H1 (cell line): ENCODE measurements around the gene KISS1R. TPM values are rescaled to one million over a fixed set of nuclear protein-coding genes. Genes with fewer than 3 reads are reported as not detected.

Source experiments
- CTCF ChIA-PET: fragments of 300-600 bp; sonication (Branson Sonifier 250); formaldehyde crosslinking; loops from one replicate; lab custom pipeline; 2021; ENCODE audit not compliant: partially characterized antibody; lab: Charles Lee
- POLR2A ChIA-PET: fragments of 300-600 bp; sonication (Branson Sonifier 250); formaldehyde crosslinking; loops from one replicate; lab custom pipeline; 2021; ENCODE audit warnings: inconsistent platforms; ENCODE audit not compliant: partially characterized antibody; lab: Charles Lee
- DNase-seq, 2 experiments: peaks; one replicate each; pipeline versions ENCODE4 v3.0.0 to v3.0.0-alpha.2; 2010 to 2022; ENCODE audit warnings: low spot score in 2 of 2, low read depth in 1 of 2, mixed read lengths in 1 of 2
- FAIRE-seq: peaks from 2 replicates; lab custom pipeline; 2011; peaks lifted over from hg19 to GRCh38; lab: Jason Lieb, UNC
- H2AFZ ChIP-seq: 2 replicates; pipeline ENCODE4 v1.8.1; 2012; ENCODE audit warnings: low read length, inconsistent platforms
- H2AK5ac ChIP-seq: 2 replicates; pipeline ENCODE4 v1.6.1; 2013; ENCODE audit warnings: low read depth, low read length
- H2BK120ac ChIP-seq: replicated peaks from 2 replicates; pipeline ENCODE3; 2013; ENCODE audit warnings: low read depth, low read length, inconsistent platforms
- H2BK12ac ChIP-seq: 2 replicates; pipeline ENCODE4 v1.6.1; 2013; ENCODE audit warnings: low read depth, low read length
- H2BK15ac ChIP-seq: 2 replicates; pipeline ENCODE4 v1.6.1; 2013; ENCODE audit warnings: low read length
- H2BK20ac ChIP-seq: 2 replicates; pipeline ENCODE4 v1.6.1; 2013; ENCODE audit warnings: low read length
- H2BK5ac ChIP-seq: 2 replicates; pipeline ENCODE4 v1.6.1; 2013; ENCODE audit warnings: low read depth, low read length
- H3K14ac ChIP-seq: 2 replicates; pipeline ENCODE4 v1.6.1; 2013; ENCODE audit warnings: inconsistent platforms; ENCODE audit not compliant: insufficient read length
- H3K18ac ChIP-seq: 2 replicates; pipeline ENCODE4 v1.6.1; 2013; ENCODE audit warnings: low read length; ENCODE audit errors: extremely low read depth
- H3K23ac ChIP-seq: 2 replicates; pipeline ENCODE4 v1.6.1; 2013; ENCODE audit warnings: inconsistent platforms; ENCODE audit not compliant: insufficient read length
- H3K23me2 ChIP-seq: 2 replicates; pipeline ENCODE4 v1.6.1; 2013; ENCODE audit warnings: low read depth, low read length
- H3K27ac ChIP-seq: 2 replicates; pipeline ENCODE4 v1.6.1; 2011; ENCODE audit warnings: low read depth, low read length, inconsistent platforms
- H3K27me3 ChIP-seq, 4 experiments: replicated peaks in 1 of 4; 1 replicate in 1 of 4; 2 replicates in 3 of 4; pipeline versions ENCODE4 v1.6.1 to v1.8.1; 2011 to 2013; ENCODE audit warnings: low read length in 3 of 4, mild to moderate bottlenecking in 3 of 4, inconsistent platforms in 2 of 4, mixed read lengths in 2 of 4, moderate library complexity in 1 of 4; ENCODE audit not compliant: control insufficient read depth in 3 of 4, insufficient read depth in 3 of 4; ENCODE audit errors: extremely low read depth in 1 of 4
- H3K36me3 ChIP-seq, 4 experiments: 2 replicates each; pipeline versions ENCODE4 v1.6.1 to v1.8.1; 2011 to 2013; ENCODE audit warnings: mild to moderate bottlenecking in 4 of 4, low read length in 3 of 4, moderate library complexity in 2 of 4, control low read depth in 1 of 4, inconsistent platforms in 1 of 4; ENCODE audit not compliant: insufficient read depth in 4 of 4, control insufficient read depth in 2 of 4
- H3K4ac ChIP-seq: replicated peaks from 2 replicates; pipeline ENCODE3; 2013; ENCODE audit warnings: low read length, low read depth, mixed read lengths, inconsistent platforms; ENCODE audit not compliant: insufficient read length
- H3K4me1 ChIP-seq, 4 experiments: replicated peaks in 1 of 4; 1 replicate in 1 of 4; 2 replicates in 3 of 4; pipeline versions ENCODE4 v1.6.1 to v1.8.1; 2011 to 2013; ENCODE audit warnings: low read length in 3 of 4, inconsistent platforms in 2 of 4, mixed read lengths in 1 of 4; ENCODE audit not compliant: insufficient read depth in 4 of 4, control insufficient read depth in 3 of 4
- H3K4me2 ChIP-seq, 2 experiments: 2 replicates each; pipeline versions ENCODE4 v1.6.1 to v1.8.1; 2011 to 2013; ENCODE audit warnings: low read depth in 2 of 2, low read length in 2 of 2, control low read depth in 1 of 2, inconsistent platforms in 1 of 2, mild to moderate bottlenecking in 1 of 2; ENCODE audit not compliant: insufficient read depth in 1 of 2
- H3K4me3 ChIP-seq, 4 experiments: fragments of 200-600, 300-600 bp in 1 of 4; sonication (generic), shearing (Covaris generic), sonication (Bioruptor Twin) in 1 of 4; 2 replicates each; pipeline versions ENCODE4 v1.5.1 to v1.8.1; 2011 to 2016; ENCODE audit warnings: low read length in 4 of 4, low read depth in 3 of 4, control low read depth in 2 of 4, inconsistent platforms in 2 of 4, mild to moderate bottlenecking in 2 of 4, mixed read lengths in 1 of 4, moderate library complexity in 1 of 4; ENCODE audit not compliant: insufficient read depth in 2 of 4; ENCODE audit errors: extremely low read depth in 1 of 4
- H3K56ac ChIP-seq: replicated peaks from 2 replicates; pipeline ENCODE3; 2013; ENCODE audit warnings: low read depth, mild to moderate bottlenecking, mixed read lengths, low read length, inconsistent platforms; ENCODE audit not compliant: insufficient read length
- H3K79me1 ChIP-seq: 2 replicates; pipeline ENCODE4 v1.6.1; 2013; ENCODE audit warnings: low read depth, low read length, control low read depth
- H3K79me2 ChIP-seq, 2 experiments: 2 replicates each; pipeline versions ENCODE4 v1.6.1 to v1.8.1; 2012 to 2013; ENCODE audit warnings: low read length in 2 of 2, mild to moderate bottlenecking in 2 of 2, inconsistent platforms in 1 of 2; ENCODE audit not compliant: insufficient read depth in 2 of 2, control insufficient read depth in 1 of 2
- H3K9ac ChIP-seq, 4 experiments: replicated peaks in 1 of 4; 1 replicate in 1 of 4; 2 replicates in 3 of 4; pipeline versions ENCODE4 v1.6.1 to v1.8.1; 2011 to 2013; ENCODE audit warnings: low read depth in 3 of 4, low read length in 3 of 4, control low read depth in 2 of 4, mild to moderate bottlenecking in 2 of 4, moderate library complexity in 2 of 4, inconsistent platforms in 1 of 4; ENCODE audit errors: extremely low read depth in 1 of 4
- H3K9me3 ChIP-seq, 2 experiments: 2 replicates each; pipeline versions ENCODE4 v1.6.1 to v1.8.1; 2012 to 2013; ENCODE audit warnings: mild to moderate bottlenecking in 2 of 2, moderate library complexity in 2 of 2, control low read depth in 1 of 2, inconsistent platforms in 1 of 2, low read depth in 1 of 2, low read length in 1 of 2, mixed read lengths in 1 of 2; ENCODE audit not compliant: insufficient read depth in 2 of 2
- H4K20me1 ChIP-seq, 2 experiments: replicated peaks in 1 of 2; 2 replicates each; pipeline versions ENCODE3 to v1.8.1; 2011 to 2013; ENCODE audit warnings: inconsistent platforms in 2 of 2, low read length in 2 of 2, mild to moderate bottlenecking in 1 of 2; ENCODE audit not compliant: insufficient read depth in 2 of 2, control insufficient read depth in 1 of 2
- H4K5ac ChIP-seq: 2 replicates; pipeline ENCODE4 v1.6.1; 2013; ENCODE audit warnings: low read length, low read depth, mixed read lengths, inconsistent platforms; ENCODE audit not compliant: insufficient read length
- H4K8ac ChIP-seq: 2 replicates; pipeline ENCODE4 v1.8.0; 2013; ENCODE audit warnings: mild to moderate bottlenecking, moderate library complexity, low read length, inconsistent platforms; ENCODE audit not compliant: insufficient read depth; ENCODE audit errors: extremely low read depth
- H4K91ac ChIP-seq: replicated peaks from 2 replicates; pipeline ENCODE3; 2013; ENCODE audit warnings: low read length, mixed read lengths, inconsistent platforms; ENCODE audit not compliant: insufficient read length
- ASH2L ChIP-seq: fragments of 200-600, 300-600 bp; sonication (generic); IDR thresholded peaks from one replicate; pipeline ENCODE4 v1.7.1; 2017; ENCODE audit warnings: low read length
- ATF2 ChIP-seq: IDR thresholded peaks from 2 replicates; pipeline ENCODE4 v1.6.1; 2012; ENCODE audit warnings: low read length, inconsistent platforms
- BCL11A ChIP-seq, 2 experiments: IDR thresholded peaks; one replicate each; pipeline ENCODE4 v1.6.1; 2011; ENCODE audit warnings: low read depth in 2 of 2, low read length in 2 of 2, mild to moderate bottlenecking in 2 of 2
- CHD2 ChIP-seq: IDR thresholded peaks from 2 replicates; pipeline ENCODE4 v1.6.1; 2012; ENCODE audit warnings: low read length, improper control_type of control experiment
- CTCF ChIP-seq, 3 experiments: IDR thresholded peaks; 1 replicate in 2 of 3; 2 replicates in 1 of 3; pipeline versions ENCODE4 v1.5.1 to v1.6.1; 2011; ENCODE audit warnings: low read length in 3 of 3, mild to moderate bottlenecking in 3 of 3, inconsistent platforms in 2 of 3, low read depth in 1 of 3, moderate library complexity in 1 of 3; ENCODE audit not compliant: insufficient read depth in 1 of 3; ENCODE audit errors: control extremely low read depth in 1 of 3
- RFX5 ChIP-seq: IDR thresholded peaks from 2 replicates; pipeline ENCODE4 v1.6.1; 2011; ENCODE audit warnings: low read depth, low read length, improper control_type of control experiment, borderline replicate concordance
- SP4 ChIP-seq: IDR thresholded peaks from 2 replicates; pipeline ENCODE4 v1.6.1; 2012; ENCODE audit warnings: low read length, inconsistent platforms
- TCF12 ChIP-seq: IDR thresholded peaks from 2 replicates; pipeline ENCODE4 v1.6.1; 2011; ENCODE audit warnings: low read depth, mild to moderate bottlenecking, low read length
- WGBS, 2 experiments: shearing (Covaris generic) in 1 of 2; methylation state at CpG; one replicate each; pipeline versions ENCODE4 v1.1.6 to v1.1.7; 2013 to 2015; ENCODE audit warnings: low lambda C conversion rate in 2 of 2, mixed read lengths in 2 of 2, inconsistent platforms in 1 of 2, low coverage in 1 of 2, missing lambda C conversion rate in 1 of 2; ENCODE audit not compliant: insufficient replicate concordance in 2 of 2, insufficient coverage in 1 of 2, insufficient read length in 1 of 2; ENCODE audit errors: extremely low coverage in 1 of 2, missing lambda C conversion rate in 1 of 2; 5-methylcytosine and 5-hydroxymethylcytosine counted together
- polyA plus RNA-seq, 7 experiments: library from polyadenylated mRNA; depleted of rRNA in 3 of 7; stranded (reverse) in 5 of 7; unstranded in 2 of 7; fragments of >200 nt in 5 of 7; fragments of 200-250 nt in 2 of 7; gene quantifications; 1 replicate in 5 of 7; 2 replicates in 1 of 7; 4 replicates in 1 of 7; pipeline versions ENCODE4 v1.2.1 to v1.2.3, GENCODE V29; 2011 to 2013; ENCODE audit warnings: missing spikeins in 2 of 7, mixed read lengths in 2 of 7
- total RNA-seq: library from RNA; stranded (reverse); fragmentation: NEBNext Ultra II Directional; extraction: Animal tissue kit (Norgen Biotek cat#: 25700); gene quantifications from 2 replicates; pipeline ENCODE4 v1.2.1, GENCODE V29; 2021

Gene KISS1R
- total and polyA plus RNA-seq, 2 of the 8 experiments (the other 6 are each of a cell fraction or from before 2014, with no cell fraction given) = 2.3 to 2.7 TPM

GRCh38 chr19:961866-962620 lies 44.9 kb downstream of the KISS1R start:
- CTCF ChIA-PET = interaction anchor here (0.6 to 2.0 kb wide), 10 partner anchors 8 to 42 kb away, joined by 3 to 8 read pairs (median 4); no protein-coding TSS in a partner anchor
- H2BK15ac ChIP-seq = no peak overlapping the region
- no peak overlapping the region for H3K18ac ChIP-seq
- POLR2A ChIA-PET = interaction anchor here (0.6 to 1.5 kb wide), 9 partner anchors 14 to 252 kb away, joined by 3 to 4 read pairs (median 3); no protein-coding TSS in a partner anchor
- H3K27ac ChIP-seq = no peak overlapping the region
- H3K79me1 ChIP-seq = no peaks in the 10 kb centered on the region
- FAIRE-seq = no peak
- H3K9ac ChIP-seq = no peak overlapping the region
- H3K23ac ChIP-seq = no peak overlapping the region
- no peak overlapping the region for H3K14ac ChIP-seq
- no peak overlapping the region for H2BK20ac ChIP-seq
- peaks cover 4 to 26% (median 17%) of the 10 kb centered on the region in 4 experiments for H3K36me3 ChIP-seq
- H3K4me3 ChIP-seq = no peak overlapping the region
- no peak overlapping the region for H2BK120ac ChIP-seq
- H4K8ac ChIP-seq = no peak overlapping the region
- no peak overlapping the region for H3K4me2 ChIP-seq
- no peaks in the 10 kb centered on the region for H3K23me2 ChIP-seq
- H3K56ac ChIP-seq = no peak overlapping the region
- H2BK12ac ChIP-seq = no peak overlapping the region
- no peak overlapping the region for H2AK5ac ChIP-seq
- DNase-seq = no peak
- H4K5ac ChIP-seq = no peak overlapping the region
- H3K79me2 ChIP-seq = 0 out of 4 replicates have a peak, but pooled peaks cover 0 to 6% of the 10 kb centered on the region in 2 experiments
- no peak overlapping the region for H2AFZ ChIP-seq
- no peaks in the 10 kb centered on the region for H3K27me3 ChIP-seq
- no peak overlapping the region for H2BK5ac ChIP-seq
- 90% methylated on average over 14 of the region's 14 CpGs; no CpG with 5 or more reads in 1 of the 2 experiments for WGBS, 2 experiments
- H3K4me1 ChIP-seq = peaks cover 0 to 9% (median 6%) of the 10 kb centered on the region in 4 experiments; a peak in 5 of 7 replicates
- no peak overlapping the region for H4K91ac ChIP-seq
- no peak overlapping the region for H3K4ac ChIP-seq
- peaks cover 0 to 7% of the 10 kb centered on the region in 2 experiments; a peak in 1 of 4 replicates for H3K9me3 ChIP-seq
- H4K20me1 ChIP-seq = peaks cover 0 to 3% of the 10 kb centered on the region in 2 experiments
- TF ChIP-seq CHD2 (no peak), BCL11A (IDR thresholded peaks at IDR 0.05; ENCODE audit: low read depth in 2 of 2, low read length in 2 of 2) (no peak), RFX5 (no peak), ATF2 (no peak), CTCF (IDR thresholded peaks at IDR 0.05; ENCODE audit: control extremely low read depth in 1 of 3, insufficient read depth in 1 of 3, low read depth in 1 of 3, low read length in 3 of 3) (no peak), TCF12 (no peak), SP4 (no peak), ASH2L (no peak)
